Measurements from ENCODE around the gene CES5A.

CES5A gene

DNA sequence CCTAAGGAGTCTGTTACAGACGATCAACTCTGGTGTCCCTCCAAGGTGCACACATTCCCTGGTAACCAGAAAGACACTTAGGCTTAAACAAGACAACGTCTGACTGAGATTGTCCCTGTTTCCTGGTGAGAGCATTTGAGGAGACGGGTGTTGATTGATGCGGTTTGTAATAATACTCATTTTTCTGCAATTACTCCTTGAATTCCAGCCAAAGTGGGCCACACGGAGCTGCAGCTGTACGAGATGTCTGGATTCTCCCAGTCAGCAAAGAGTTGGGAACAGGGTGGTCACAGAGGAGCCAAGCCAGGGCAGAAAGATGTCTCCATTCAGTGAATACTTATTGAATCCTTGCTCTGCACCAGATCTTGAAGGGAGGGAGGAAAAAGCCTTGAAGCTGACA lies 30.9 kb upstream of the CES5A start:
- no peak for DNase-seq (ENCODE audit: low read depth in 1 of 2, low spot score in 1 of 2)
- in situ Hi-C loops (cut with HindIII; ENCODE audit: low pct_unique_long_range_greater_than_20kb, low sequenced_read_pairs), result no loop called here
- no peak for TF ChIP-seq JUND (IDR thresholded peaks at IDR 0.05; ENCODE audit: low read depth)

DNA sequence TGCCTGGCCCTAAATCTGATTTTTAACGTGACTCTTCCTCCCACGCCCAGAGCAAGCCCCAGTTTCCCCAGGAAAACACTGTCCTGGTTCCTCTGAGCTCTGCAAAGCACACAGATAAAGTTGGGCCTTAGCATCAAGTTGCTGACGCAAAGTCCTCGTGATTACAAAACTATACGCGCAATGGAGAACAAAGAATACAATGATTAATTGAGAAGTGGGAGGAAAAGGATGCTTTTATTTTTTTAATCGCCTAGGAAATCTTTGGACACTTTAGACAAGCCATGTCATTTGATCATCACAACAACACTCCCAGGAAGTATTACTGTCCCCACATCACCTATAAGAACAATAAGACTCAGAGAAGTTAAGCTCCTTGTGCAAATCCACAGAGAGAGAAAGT lies 30.5 kb upstream of the CES5A start:
- no peak for TF ChIP-seq JUND (IDR thresholded peaks at IDR 0.05; ENCODE audit: low read depth)
- no peak for DNase-seq (ENCODE audit: low read depth in 1 of 2, low spot score in 1 of 2)
- in situ Hi-C loops (cut with HindIII; ENCODE audit: low pct_unique_long_range_greater_than_20kb, low sequenced_read_pairs), result no loop called here

GRCh38 chr16:55901566-55902217 lies 26.5 kb upstream of the CES5A start:
- no peak for TF ChIP-seq JUND (IDR thresholded peaks at IDR 0.05; ENCODE audit: low read depth)
- in situ Hi-C loops (cut with HindIII; ENCODE audit: low pct_unique_long_range_greater_than_20kb, low sequenced_read_pairs), result no loop called here
- no peak for DNase-seq (ENCODE audit: low read depth in 1 of 2, low spot score in 1 of 2)

GRCh38 chr16:55900616-55901393 lies 25.6 kb upstream of the CES5A start:
- no peak for TF ChIP-seq JUND (IDR thresholded peaks at IDR 0.05; ENCODE audit: low read depth)
- DNase-seq (ENCODE audit: low read depth in 1 of 2, low spot score in 1 of 2), result no peak
- in situ Hi-C loops (cut with HindIII; ENCODE audit: low pct_unique_long_range_greater_than_20kb, low sequenced_read_pairs), result no loop called here

DNA sequence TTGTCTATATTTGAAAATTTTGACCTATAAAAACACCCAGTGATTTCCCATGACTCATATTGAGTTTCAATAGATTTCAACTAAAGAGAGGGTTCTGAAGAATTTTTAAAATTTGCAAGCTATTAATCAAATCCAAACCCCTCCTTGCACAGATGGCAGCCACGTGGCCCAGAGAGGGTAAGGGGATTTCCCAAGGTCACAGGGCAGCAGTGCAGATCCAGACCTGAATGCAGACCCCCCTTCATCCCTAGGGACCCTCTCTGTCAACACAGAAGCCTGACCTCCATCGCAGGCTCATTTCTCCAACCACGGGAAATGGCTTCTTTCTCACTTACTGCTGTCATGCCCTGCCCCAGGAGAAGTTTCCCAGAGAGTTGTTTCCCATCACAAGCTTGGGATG lies 24.7 kb upstream of the CES5A start:
- DNase-seq (ENCODE audit: low read depth in 1 of 2, low spot score in 1 of 2), result no peak
- in situ Hi-C loops (cut with HindIII; ENCODE audit: low pct_unique_long_range_greater_than_20kb, low sequenced_read_pairs), result no loop called here
- TF ChIP-seq JUND (IDR thresholded peaks at IDR 0.05; ENCODE audit: low read depth), result no peak

GRCh38 chr16:55898592-55898991 lies 23.4 kb upstream of the CES5A start:
- no peak for DNase-seq (ENCODE audit: low read depth in 1 of 2, low spot score in 1 of 2)
- TF ChIP-seq JUND (IDR thresholded peaks at IDR 0.05; ENCODE audit: low read depth), result no peak
- in situ Hi-C loops (cut with HindIII; ENCODE audit: low pct_unique_long_range_greater_than_20kb, low sequenced_read_pairs), result no loop called here

DNA sequence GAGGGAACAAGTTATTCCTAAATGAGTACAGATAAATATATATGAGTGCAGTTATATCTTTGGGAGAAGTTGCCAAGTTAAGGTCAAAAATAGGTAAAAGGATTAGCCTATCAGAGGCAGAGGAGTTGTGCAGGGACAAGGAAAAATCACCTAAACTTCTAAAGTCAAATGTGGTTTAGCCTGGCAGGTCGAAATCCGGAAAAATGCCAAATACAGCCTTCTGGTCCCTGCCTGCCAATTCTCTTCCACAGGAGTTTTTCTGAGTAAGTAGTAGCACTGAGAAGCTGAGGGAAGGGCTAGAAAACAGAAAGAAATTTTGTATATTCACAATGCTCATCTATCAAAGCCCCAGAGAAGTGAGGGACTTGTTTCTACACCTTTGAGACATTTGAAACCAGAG lies 17.6 kb upstream of the CES5A start:
- DNase-seq (ENCODE audit: low read depth in 1 of 2, low spot score in 1 of 2), result no peak
- in situ Hi-C loops (cut with HindIII; ENCODE audit: low pct_unique_long_range_greater_than_20kb, low sequenced_read_pairs), result no loop called here
- TF ChIP-seq JUND (IDR thresholded peaks at IDR 0.05; ENCODE audit: low read depth), result no peak

GRCh38 chr16:55889518-55889917 lies 14.3 kb upstream of the CES5A start:
- no peak for DNase-seq (ENCODE audit: low read depth in 1 of 2, low spot score in 1 of 2)
- TF ChIP-seq JUND (IDR thresholded peaks at IDR 0.05; ENCODE audit: low read depth), result no peak
- in situ Hi-C loops (cut with HindIII; ENCODE audit: low pct_unique_long_range_greater_than_20kb, low sequenced_read_pairs), result no loop called here

- DNase-seq (ENCODE audit: low read depth in 1 of 2, low spot score in 1 of 2), result no peak
- in situ Hi-C loops (cut with HindIII; ENCODE audit: low pct_unique_long_range_greater_than_20kb, low sequenced_read_pairs), result no loop called here
- no peak for TF ChIP-seq JUND (IDR thresholded peaks at IDR 0.05; ENCODE audit: low read depth)
These were observed 13.4 kb upstream of the CES5A start for GRCh38 chr16:55888546-55888945.

DNA sequence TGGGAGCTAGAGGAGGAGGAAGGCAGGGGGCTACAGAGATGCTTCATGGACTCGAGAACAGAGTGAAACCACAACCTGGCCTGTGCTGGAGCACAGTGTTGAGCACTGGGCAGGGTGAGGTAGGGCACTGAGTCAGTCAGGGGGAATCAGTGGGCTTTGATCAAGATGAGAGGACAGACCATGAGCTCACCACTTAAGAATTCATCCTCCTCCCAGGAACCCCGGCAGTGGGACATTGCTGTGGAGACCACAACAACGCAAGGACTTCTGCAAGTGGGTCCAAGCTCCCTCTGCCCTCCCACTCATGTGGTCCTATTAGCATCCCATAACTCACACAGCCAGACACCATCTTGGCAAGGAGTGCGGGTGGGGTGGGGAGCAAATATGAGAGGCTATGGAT lies 1.7 kb upstream of the CES5A start:
- in situ Hi-C loops (cut with HindIII; ENCODE audit: low pct_unique_long_range_greater_than_20kb, low sequenced_read_pairs), result no loop called here
- TF ChIP-seq JUND (IDR thresholded peaks at IDR 0.05; ENCODE audit: low read depth), result no peak
- no peak for DNase-seq (ENCODE audit: low read depth in 1 of 2, low spot score in 1 of 2)

DNA sequence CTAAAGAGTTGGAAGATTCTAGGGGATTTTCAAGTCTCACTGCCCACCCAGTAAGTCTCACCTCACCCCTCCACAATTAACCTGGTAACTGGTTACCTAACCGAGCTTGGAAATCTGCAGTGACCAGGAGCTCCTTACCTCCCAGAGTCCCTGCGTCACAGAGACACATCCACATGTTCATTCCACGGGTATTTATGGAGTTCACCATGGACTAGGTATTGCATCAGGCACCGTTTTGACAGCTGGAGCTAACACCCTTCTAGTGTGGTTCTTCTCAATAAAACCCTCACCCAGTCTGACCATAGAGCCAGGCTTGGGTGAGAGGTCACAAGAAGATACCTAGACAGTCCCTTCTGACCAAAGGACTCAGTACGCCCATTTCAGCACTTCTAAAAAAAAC lies 2.1 kb downstream of the CES5A start:
- in situ Hi-C loops (cut with HindIII; ENCODE audit: low pct_unique_long_range_greater_than_20kb, low sequenced_read_pairs), result no loop called here
- no peak for TF ChIP-seq JUND (IDR thresholded peaks at IDR 0.05; ENCODE audit: low read depth)
- no peak for DNase-seq (ENCODE audit: low read depth in 1 of 2, low spot score in 1 of 2)

DNA sequence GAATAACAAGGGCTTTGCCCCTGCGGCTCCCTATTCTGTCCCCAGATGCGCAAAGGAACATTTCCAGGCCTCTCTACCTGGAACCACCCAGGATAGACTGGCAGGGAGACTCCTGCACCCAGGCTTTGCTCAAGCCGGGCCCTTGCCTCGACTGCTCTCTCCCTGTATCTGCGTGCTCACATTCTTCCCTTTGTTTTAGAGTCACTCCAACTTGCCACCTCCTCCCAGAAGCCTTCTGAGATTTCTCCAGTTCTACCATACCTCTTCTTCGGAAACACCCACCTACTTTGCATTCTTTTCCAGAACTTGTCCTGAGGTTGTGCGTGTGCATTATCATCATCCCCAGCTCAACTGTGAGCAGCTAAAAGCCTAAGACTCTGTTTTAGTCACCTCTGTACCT lies 3.0 kb downstream of the CES5A start:
- TF ChIP-seq JUND (IDR thresholded peaks at IDR 0.05; ENCODE audit: low read depth), result no peak

GRCh38 chr16:55871411-55872038 lies 3.6 kb downstream of the CES5A start:
- no peak for TF ChIP-seq JUND (IDR thresholded peaks at IDR 0.05; ENCODE audit: low read depth)
- in situ Hi-C loops (cut with HindIII; ENCODE audit: low pct_unique_long_range_greater_than_20kb, low sequenced_read_pairs), result no loop called here

More for the DNA sequence above, 3.0 kb downstream of the CES5A start:
- no peak for DNase-seq (ENCODE audit: low read depth in 1 of 2, low spot score in 1 of 2)
- in situ Hi-C loops (cut with HindIII; ENCODE audit: low pct_unique_long_range_greater_than_20kb, low sequenced_read_pairs), result no loop called here

More at GRCh38 chr16:55871411-55872038, 3.6 kb downstream of the CES5A start:
- no peak for DNase-seq (ENCODE audit: low read depth in 1 of 2, low spot score in 1 of 2)

All from T47D (cell line).